Endothelial cell of hepatic sinusoid (primary cell): Measurements from ENCODE around the gene PFN1.

Experiments
- in situ Hi-C: cut with HindIII; loops from 2 replicates; pipeline ENCODE4 v1.10.0; 2017; ENCODE audit warnings: low sequenced_read_pairs

PFN1 gene

GRCh38 chr17:4948166-4948930, at the start of gene PFN1:
Gene PFN1 (minus strand): TSS chr17:4948530. CDS start chr17:4948394, 136 bp downstream.
- in situ Hi-C loops, result loop anchor here (5.0 kb wide), 1 partner anchor 54 kb away; no protein-coding TSS in a partner anchor

GRCh38 chr17:4997302-4998026, 49.1 kb upstream of the PFN1 start, which contains the start of the genes INCA1 and KIF1C:
Gene INCA1 (minus strand): TSS chr17:4997522. CDS start chr17:4994437, 3,085 bp downstream.
Gene KIF1C (plus strand): TSS chr17:4997950. CDS start chr17:5000247, 2,297 bp downstream.
- in situ Hi-C loops, result no loop called here

- in situ Hi-C loops, result no loop called here
Observed at GRCh38 chr17:4994081-4994595, 45.8 kb upstream of the PFN1 start.

- in situ Hi-C loops, result no loop called here
Observed at GRCh38 chr17:4987767-4988567, 39.6 kb upstream of the PFN1 start.

- in situ Hi-C loops, result no loop called here
Observed at GRCh38 chr17:4986951-4987766, 38.8 kb upstream of the PFN1 start, which contains the start of gene CAMTA2. Gene CAMTA2 (minus strand): TSS chr17:4987675. CDS start chr17:4986222, 1,453 bp downstream.

- in situ Hi-C loops, result no loop called here
Observed at GRCh38 chr17:4986403-4986802, 38.1 kb upstream of the PFN1 start.

GRCh38 chr17:4982305-4982704, 34.0 kb upstream of the PFN1 start:
- in situ Hi-C loops, result no loop called here

- in situ Hi-C loops, result no loop called here
Observed at GRCh38 chr17:4980644-4981216, 32.4 kb upstream of the PFN1 start.

GRCh38 chr17:4978726-4979125, 30.4 kb upstream of the PFN1 start:
- in situ Hi-C loops, result no loop called here

- in situ Hi-C loops, result no loop called here
Observed at GRCh38 chr17:4974115-4974670, 25.9 kb upstream of the PFN1 start.

GRCh38 chr17:4973256-4974114, 25.2 kb upstream of the PFN1 start:
- in situ Hi-C loops, result no loop called here

- in situ Hi-C loops, result no loop called here
Observed at GRCh38 chr17:4972752-4973151, 24.4 kb upstream of the PFN1 start.

- in situ Hi-C loops, result no loop called here
Observed at GRCh38 chr17:4972322-4972721, 24.0 kb upstream of the PFN1 start.

- in situ Hi-C loops, result no loop called here
Observed at GRCh38 chr17:4971826-4972225, 23.5 kb upstream of the PFN1 start.

- in situ Hi-C loops, result no loop called here
Observed at GRCh38 chr17:4970273-4970672, 21.9 kb upstream of the PFN1 start.

- in situ Hi-C loops, result no loop called here
Observed at GRCh38 chr17:4969551-4970173, 21.3 kb upstream of the PFN1 start.

- in situ Hi-C loops, result no loop called here
Observed at GRCh38 chr17:4969047-4969550, 20.8 kb upstream of the PFN1 start.
